HepG2 (cell line): Measurements from ENCODE around the gene BICRAL. TPM values are rescaled to one million over a fixed set of nuclear protein-coding genes. Genes with fewer than 3 reads are reported as not detected.

Experiments
- ATRX ChIP-seq: sonication (generic); formaldehyde crosslinking; IDR thresholded peaks from 2 replicates; pipeline ENCODE4 v1.4.0; 2020; ENCODE audit warnings: missing genetic modification reagents, borderline replicate concordance
- KDM4B ChIP-seq: sonication (generic); formaldehyde crosslinking; IDR thresholded peaks from 2 replicates; pipeline ENCODE4 v1.4.0; 2020; ENCODE audit warnings: missing genetic modification reagents
- MXD4 ChIP-seq: IDR thresholded peaks from 2 replicates; pipeline ENCODE4 v1.6.1; 2016; ENCODE audit warnings: mild to moderate bottlenecking, missing biosample characterization, missing genetic modification reagents
- SALL1 ChIP-seq: sonication (generic); formaldehyde crosslinking; IDR thresholded peaks from 2 replicates; pipeline ENCODE4 v1.8.0; 2022; ENCODE audit warnings: mild to moderate bottlenecking, missing genetic modification reagents
- XRCC5 ChIP-seq: fragments of 200-400 bp; formaldehyde crosslinking; optimal IDR thresholded peaks from 2 replicates; pipeline ENCODE3; 2017; ENCODE audit warnings: mild to moderate bottlenecking, low read length
- YEATS4 ChIP-seq: sonication (generic); formaldehyde crosslinking; IDR thresholded peaks from 2 replicates; pipeline ENCODE4 v1.4.0; 2020; ENCODE audit warnings: missing genetic modification reagents, borderline replicate concordance
- polyA plus RNA-seq, 8 experiments: library from polyadenylated mRNA; depleted of rRNA in 3 of 8; stranded (reverse) in 7 of 8; unstranded in 1 of 8; fragments of >200 nt; fragmentation: Illumina TruSeq in 4 of 8; extraction: Trizol in 4 of 8; gene quantifications; 2 replicates each; pipeline versions ENCODE4 v1.2.1 to v1.2.3, GENCODE V29; 2011 to 2016; ENCODE audit warnings: low read depth in 4 of 8, missing spikeins in 1 of 8, mixed read lengths in 1 of 8; ENCODE audit not compliant: insufficient read depth in 1 of 8
- total RNA-seq, 5 experiments: library from RNA; depleted of rRNA; stranded (reverse); fragments of >200 nt; fragmentation: Illumina TruSeq; extraction: Trizol; gene quantifications; 2 replicates each; pipeline ENCODE4 v1.2.3, GENCODE V29; 2016; ENCODE audit warnings: low read depth in 1 of 5
- TF ChIP-seq, protein P1 (sequence below), 2 experiments: fragments of 450-650 bp in 1 of 2; sonication (generic) in 1 of 2; formaldehyde crosslinking in 1 of 2; IDR thresholded peaks; 2 replicates each; pipeline versions ENCODE4 v1.6.1 to v1.8.0; 2016 to 2022; ENCODE audit warnings: antibody characterized with exemption in 1 of 2, mild to moderate bottlenecking in 1 of 2, missing genetic modification reagents in 1 of 2
- TF ChIP-seq, protein P2 (sequence below): sonication (generic); formaldehyde crosslinking; IDR thresholded peaks from 2 replicates; pipeline ENCODE4 v1.4.0; 2020; ENCODE audit warnings: missing genetic modification reagents
- TF ChIP-seq, protein P3 (sequence below): sonication (generic); formaldehyde crosslinking; IDR thresholded peaks from 2 replicates; pipeline ENCODE4 v1.4.0; 2020; ENCODE audit warnings: missing genetic modification reagents, borderline replicate concordance
- TF ChIP-seq, protein P4 (sequence below): sonication (generic); formaldehyde crosslinking; IDR thresholded peaks from 2 replicates; pipeline ENCODE4 v1.4.0; 2020; ENCODE audit warnings: mild to moderate bottlenecking, missing genetic modification reagents
- TF ChIP-seq, protein P5 (sequence below): sonication (generic); formaldehyde crosslinking; conservative IDR thresholded peaks from 2 replicates; pipeline ENCODE4 v1.4.0; 2020; ENCODE audit warnings: missing genetic modification reagents

BICRAL gene
- total and polyA plus RNA-seq, 2 of the 13 experiments (the other 11 are each of a cell fraction or from before 2014, with no cell fraction given), result 5.0 to 13.5 TPM

DNA sequence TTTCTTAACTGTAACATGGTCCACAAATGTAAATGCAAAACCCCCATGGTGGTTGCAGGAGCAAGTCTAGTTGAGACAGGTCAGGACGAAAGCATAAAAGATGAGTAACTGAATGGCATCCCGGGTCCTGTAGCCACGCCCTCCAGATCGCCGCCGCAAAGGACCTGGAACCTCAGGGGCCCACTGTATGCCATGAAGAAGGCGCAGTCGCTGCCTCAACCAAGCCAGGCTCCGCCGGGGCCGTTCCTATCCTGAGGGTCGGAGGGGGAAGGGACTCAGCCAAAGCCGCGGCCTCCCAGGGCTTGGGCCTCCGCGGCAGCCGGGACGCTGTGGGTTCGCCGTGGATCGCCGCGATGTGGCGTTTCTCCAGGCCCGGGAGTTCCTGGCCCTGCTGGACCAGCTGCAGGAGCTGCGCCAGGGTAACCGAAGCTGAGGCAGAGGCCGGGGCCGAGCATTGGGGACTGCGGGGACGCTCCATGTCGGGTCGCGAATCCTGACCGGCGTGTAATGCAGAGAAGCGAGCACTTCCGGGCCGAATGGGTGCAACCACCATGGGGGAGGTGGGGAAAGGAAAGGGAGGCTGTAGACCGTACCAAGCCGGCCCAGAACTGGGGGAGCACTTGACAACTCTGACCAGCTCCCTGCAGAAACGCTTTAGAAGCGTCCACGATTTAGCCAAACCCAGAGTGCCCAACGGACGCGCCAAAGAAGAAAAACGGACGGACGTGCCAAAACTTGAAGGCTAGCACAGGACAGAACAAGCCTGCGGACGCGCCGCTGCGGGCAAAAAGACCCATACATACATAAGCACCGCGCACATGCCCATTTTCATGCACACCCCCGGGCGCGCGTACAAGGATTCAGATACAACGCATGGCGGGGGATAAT is 108.7 kb downstream of the BICRAL start (continued):
- TF ChIP-seq, protein P1, sequence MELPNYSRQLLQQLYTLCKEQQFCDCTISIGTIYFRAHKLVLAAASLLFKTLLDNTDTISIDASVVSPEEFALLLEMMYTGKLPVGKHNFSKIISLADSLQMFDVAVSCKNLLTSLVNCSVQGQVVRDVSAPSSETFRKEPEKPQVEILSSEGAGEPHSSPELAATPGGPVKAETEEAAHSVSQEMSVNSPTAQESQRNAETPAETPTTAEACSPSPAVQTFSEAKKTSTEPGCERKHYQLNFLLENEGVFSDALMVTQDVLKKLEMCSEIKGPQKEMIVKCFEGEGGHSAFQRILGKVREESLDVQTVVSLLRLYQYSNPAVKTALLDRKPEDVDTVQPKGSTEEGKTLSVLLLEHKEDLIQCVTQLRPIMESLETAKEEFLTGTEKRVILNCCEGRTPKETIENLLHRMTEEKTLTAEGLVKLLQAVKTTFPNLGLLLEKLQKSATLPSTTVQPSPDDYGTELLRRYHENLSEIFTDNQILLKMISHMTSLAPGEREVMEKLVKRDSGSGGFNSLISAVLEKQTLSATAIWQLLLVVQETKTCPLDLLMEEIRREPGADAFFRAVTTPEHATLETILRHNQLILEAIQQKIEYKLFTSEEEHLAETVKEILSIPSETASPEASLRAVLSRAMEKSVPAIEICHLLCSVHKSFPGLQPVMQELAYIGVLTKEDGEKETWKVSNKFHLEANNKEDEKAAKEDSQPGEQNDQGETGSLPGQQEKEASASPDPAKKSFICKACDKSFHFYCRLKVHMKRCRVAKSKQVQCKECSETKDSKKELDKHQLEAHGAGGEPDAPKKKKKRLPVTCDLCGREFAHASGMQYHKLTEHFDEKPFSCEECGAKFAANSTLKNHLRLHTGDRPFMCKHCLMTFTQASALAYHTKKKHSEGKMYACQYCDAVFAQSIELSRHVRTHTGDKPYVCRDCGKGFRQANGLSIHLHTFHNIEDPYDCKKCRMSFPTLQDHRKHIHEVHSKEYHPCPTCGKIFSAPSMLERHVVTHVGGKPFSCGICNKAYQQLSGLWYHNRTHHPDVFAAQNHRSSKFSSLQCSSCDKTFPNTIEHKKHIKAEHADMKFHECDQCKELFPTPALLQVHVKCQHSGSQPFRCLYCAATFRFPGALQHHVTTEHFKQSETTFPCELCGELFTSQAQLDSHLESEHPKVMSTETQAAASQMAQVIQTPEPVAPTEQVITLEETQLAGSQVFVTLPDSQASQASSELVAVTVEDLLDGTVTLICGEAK (IDR thresholded peaks at IDR 0.05), result no peak
- TF ChIP-seq, protein P1 (CRISPR knock-in tag; IDR thresholded peaks at IDR 0.05), result no peak
- TF ChIP-seq, protein P2, sequence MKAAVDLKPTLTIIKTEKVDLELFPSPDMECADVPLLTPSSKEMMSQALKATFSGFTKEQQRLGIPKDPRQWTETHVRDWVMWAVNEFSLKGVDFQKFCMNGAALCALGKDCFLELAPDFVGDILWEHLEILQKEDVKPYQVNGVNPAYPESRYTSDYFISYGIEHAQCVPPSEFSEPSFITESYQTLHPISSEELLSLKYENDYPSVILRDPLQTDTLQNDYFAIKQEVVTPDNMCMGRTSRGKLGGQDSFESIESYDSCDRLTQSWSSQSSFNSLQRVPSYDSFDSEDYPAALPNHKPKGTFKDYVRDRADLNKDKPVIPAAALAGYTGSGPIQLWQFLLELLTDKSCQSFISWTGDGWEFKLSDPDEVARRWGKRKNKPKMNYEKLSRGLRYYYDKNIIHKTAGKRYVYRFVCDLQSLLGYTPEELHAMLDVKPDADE (CRISPR knock-in tag), result 0 out of 2 replicates have a peak, but pooled peaks have one; percentile 51
- TF ChIP-seq, protein P3, sequence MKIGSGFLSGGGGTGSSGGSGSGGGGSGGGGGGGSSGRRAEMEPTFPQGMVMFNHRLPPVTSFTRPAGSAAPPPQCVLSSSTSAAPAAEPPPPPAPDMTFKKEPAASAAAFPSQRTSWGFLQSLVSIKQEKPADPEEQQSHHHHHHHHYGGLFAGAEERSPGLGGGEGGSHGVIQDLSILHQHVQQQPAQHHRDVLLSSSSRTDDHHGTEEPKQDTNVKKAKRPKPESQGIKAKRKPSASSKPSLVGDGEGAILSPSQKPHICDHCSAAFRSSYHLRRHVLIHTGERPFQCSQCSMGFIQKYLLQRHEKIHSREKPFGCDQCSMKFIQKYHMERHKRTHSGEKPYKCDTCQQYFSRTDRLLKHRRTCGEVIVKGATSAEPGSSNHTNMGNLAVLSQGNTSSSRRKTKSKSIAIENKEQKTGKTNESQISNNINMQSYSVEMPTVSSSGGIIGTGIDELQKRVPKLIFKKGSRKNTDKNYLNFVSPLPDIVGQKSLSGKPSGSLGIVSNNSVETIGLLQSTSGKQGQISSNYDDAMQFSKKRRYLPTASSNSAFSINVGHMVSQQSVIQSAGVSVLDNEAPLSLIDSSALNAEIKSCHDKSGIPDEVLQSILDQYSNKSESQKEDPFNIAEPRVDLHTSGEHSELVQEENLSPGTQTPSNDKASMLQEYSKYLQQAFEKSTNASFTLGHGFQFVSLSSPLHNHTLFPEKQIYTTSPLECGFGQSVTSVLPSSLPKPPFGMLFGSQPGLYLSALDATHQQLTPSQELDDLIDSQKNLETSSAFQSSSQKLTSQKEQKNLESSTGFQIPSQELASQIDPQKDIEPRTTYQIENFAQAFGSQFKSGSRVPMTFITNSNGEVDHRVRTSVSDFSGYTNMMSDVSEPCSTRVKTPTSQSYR (CRISPR knock-in tag), result peak; percentile 72; the same call in 1 of the 2 replicates
- TF ChIP-seq YEATS4 (CRISPR knock-in tag) (peak; percentile 95), KDM4B (peak; percentile 90), XRCC5 (peak; percentile 81), MXD4 (peak; percentile 91), ATRX (CRISPR knock-in tag) (peak; percentile 15; the same call in 1 of the 2 replicates), SALL1 (CRISPR knock-in tag) (peak; percentile 96)
- TF ChIP-seq, protein P4, sequence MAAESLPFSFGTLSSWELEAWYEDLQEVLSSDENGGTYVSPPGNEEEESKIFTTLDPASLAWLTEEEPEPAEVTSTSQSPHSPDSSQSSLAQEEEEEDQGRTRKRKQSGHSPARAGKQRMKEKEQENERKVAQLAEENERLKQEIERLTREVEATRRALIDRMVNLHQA, result no peak
- TF ChIP-seq, protein P5, sequence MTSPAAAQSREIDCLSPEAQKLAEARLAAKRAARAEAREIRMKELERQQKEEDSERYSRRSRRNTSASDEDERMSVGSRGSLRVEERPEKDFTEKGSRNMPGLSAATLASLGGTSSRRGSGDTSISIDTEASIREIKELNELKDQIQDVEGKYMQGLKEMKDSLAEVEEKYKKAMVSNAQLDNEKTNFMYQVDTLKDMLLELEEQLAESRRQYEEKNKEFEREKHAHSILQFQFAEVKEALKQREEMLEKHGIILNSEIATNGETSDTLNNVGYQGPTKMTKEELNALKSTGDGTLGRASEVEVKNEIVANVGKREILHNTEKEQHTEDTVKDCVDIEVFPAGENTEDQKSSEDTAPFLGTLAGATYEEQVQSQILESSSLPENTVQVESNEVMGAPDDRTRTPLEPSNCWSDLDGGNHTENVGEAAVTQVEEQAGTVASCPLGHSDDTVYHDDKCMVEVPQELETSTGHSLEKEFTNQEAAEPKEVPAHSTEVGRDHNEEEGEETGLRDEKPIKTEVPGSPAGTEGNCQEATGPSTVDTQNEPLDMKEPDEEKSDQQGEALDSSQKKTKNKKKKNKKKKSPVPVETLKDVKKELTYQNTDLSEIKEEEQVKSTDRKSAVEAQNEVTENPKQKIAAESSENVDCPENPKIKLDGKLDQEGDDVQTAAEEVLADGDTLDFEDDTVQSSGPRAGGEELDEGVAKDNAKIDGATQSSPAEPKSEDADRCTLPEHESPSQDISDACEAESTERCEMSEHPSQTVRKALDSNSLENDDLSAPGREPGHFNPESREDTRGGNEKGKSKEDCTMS (CRISPR knock-in tag), result no peak
